Islet of Langerhans (tissue), 1 donor: Measurements from ENCODE around the gene VENTX.

Experiments used
- FAIRE-seq: peaks from one replicate; lab custom pipeline; 2011; peaks lifted over from hg19 to GRCh38; lab: Jason Lieb, UNC

VENTX gene, protein sequence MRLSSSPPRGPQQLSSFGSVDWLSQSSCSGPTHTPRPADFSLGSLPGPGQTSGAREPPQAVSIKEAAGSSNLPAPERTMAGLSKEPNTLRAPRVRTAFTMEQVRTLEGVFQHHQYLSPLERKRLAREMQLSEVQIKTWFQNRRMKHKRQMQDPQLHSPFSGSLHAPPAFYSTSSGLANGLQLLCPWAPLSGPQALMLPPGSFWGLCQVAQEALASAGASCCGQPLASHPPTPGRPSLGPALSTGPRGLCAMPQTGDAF

DNA sequence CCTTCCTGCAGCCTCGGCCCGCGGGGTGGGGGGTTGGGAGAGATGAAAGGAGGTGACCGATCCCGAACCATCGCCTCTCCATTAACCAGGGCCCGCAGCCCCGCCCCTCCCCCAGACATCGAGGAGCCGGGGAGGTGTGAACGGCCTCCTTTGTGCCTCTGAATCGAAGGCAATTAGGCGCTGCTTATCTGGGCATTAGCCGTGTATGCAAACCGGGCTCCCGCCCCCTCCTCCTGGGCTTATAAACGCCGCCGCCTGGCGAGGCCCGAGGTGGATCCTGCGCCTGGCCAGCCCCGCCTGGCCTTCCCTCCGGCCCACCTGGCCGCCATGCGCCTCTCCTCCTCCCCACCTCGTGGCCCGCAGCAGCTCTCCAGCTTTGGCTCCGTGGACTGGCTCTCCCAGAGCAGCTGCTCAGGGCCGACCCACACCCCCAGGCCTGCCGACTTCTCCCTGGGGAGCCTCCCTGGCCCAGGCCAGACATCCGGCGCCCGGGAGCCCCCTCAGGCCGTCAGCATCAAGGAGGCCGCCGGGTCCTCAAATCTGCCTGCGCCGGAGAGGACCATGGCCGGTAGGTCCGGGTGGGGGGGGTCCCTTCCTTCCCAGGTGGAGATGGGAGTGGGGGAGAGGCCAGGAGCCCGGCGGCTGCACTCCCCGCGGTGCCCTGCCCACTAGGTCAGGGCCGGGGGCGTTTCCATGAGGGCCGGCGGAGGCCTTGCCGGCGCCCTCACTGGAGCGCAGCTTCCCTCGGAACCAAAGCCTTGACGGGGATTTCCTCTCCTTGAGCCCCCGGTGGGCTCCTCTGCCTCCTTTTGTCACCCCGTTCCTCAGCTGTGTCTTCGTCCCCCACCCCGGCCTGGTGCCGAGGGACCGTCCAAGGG is at the start of gene VENTX:
VENTX (plus strand) TSS at position 268 of the 878 bp plus-strand sequence; CDS start at position 328, 60 bp downstream.
- no peak for FAIRE-seq

DNA sequence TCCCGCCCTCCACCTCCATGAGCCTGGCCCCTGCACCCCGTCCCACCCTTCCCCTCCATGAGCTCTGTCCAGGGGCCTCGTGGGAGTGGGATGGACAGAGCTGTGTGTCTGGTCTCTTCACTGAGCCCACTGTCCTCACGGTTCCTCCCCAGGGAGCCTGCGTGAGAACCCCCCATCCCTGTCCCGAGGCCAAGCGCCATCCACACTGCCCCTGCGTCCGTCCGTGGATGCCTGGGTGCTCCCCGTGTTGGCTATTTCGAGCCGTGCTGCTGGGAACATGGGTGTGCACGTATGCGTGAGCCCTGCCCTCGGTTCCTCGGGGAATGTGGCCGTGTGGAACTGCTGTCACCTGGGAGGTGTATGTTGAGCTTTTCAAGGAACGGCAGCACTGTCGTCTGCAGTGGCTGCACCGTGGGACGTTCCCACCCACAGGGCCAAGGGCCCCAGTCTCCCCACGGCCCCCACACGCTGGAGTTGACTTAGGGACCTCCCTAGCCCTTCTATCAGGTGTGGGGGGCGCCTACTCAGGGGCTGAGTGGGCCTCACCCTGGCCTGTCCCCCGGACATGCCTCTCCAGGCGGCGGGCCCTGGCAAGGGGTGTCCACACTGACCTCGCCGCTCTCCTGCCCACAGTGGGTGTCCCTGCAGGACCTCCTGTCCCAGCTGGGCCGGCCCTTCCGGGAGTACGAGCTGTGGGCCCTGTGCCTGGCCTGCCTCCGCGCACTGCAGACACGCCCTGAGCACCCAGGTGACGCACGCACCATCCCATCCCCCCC is 49.6 kb upstream of the VENTX start:
- FAIRE-seq = no peak

DNA sequence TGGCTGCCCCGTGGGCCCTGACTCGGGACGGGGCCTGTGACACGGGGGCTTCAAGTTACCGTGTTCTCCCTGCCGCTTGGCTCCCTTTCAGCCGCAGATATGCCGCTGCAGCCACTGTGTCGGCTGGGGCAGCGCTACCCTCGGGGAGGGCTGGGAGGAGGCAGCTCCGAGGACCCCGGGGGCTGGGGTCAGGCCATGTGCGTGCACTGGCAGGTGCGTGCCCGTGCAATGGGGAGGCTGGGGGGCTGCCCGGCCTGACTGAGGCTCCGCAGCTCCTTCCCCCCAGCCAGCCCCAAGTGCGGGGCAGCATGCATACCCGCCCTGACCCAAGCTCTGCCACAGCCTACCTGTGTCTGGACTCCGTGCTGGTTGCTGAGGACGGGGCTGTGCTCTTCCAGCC is 48.4 kb upstream of the VENTX start:
- FAIRE-seq = no peak

DNA sequence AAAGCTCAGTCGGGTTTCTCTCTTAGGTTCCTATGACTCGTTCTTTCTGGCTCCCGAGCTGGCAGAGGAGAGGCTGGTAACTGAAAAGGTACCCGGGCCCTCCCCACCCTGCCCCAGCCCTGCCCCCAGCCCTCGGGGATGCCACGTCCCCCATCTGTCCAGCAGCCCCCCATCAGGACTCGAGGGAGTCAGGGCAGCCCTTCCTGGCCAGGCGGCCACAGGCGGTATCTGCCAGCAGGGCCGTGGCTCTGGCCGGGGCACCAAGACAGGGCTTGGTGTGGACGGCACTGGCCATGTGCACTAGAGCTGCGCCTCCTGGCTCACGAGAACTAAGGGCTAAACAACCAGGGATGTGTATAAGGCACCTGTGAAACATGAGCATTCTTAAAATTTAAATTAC is 47.9 kb upstream of the VENTX start:
- FAIRE-seq = no peak

DNA sequence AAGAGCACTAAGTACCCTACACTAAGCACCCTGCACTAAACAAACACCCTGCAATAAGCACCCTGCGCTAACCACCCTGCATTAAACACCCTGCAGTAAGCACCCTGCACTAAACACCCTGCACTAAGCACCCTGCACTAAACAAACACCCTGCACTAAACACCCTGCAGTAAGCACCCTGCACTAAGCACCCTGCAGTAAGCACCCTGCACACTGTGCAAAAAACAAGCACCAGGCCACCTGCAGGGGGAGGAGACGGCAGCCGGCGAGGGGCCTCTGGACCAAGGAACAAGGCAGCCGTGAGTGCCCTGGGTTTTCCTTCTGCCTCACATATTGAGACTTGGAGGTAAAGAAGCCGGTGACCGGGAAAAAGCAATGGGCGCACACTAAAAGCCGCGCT is 47.4 kb upstream of the VENTX start:
- FAIRE-seq = no peak

DNA sequence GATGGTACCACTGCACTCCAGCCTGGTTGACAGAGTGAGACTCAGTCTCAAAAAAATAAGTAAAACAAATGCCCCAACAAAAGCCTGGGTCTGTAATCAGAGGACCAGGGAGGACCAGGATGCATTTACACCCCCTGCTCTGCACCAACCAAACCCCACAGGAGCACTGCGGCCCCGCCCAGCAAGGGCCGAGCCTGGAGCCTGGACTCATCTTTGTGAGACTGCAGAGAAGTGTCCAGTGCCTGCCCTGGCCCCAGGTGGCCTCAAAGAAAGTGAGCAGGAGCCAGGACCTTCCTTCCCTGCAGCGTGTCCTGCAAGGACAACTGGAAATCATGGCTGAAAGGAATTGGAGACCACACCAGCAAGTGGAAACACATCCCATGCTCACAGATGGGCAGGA is 46.0 kb upstream of the VENTX start:
- FAIRE-seq = no peak

DNA sequence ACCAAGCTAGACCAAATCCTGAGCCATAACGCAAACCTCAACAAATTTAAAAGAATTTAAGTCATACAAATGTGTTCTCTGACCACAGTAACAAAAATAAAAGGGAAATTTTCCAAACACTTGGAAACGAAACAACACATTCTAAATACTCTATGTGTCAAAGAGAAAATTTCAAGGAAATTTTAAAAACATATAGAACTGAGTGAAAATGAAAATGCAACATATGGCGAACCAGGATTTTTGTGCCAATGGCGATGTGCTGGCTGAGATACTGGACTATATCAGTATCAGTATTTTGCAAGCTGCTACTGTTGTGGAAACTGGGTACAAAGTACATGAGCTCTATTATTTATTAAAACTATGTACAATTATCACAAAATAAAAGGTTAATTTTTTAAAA is 43.5 kb upstream of the VENTX start:
- FAIRE-seq = no peak

DNA sequence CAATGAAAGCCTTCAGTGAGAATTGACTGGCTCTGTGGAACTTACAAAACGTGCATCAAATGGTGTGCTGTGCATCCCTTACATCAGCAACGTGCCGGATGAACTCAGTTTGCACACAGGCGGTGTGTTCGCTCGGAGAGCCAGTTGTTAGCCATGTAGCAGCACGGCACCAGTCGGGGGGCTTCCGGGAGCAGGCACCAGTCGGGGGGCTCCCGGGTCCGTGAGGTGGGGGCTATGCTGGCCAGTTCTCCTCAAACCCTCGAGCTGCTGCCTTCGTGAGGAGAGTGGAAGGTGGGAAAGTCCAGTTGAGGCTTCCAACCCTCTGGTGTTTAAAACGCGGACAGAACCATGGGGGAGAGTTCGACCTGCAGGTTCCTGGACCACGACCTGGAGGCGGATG is 42.6 kb upstream of the VENTX start:
- no peak for FAIRE-seq

DNA sequence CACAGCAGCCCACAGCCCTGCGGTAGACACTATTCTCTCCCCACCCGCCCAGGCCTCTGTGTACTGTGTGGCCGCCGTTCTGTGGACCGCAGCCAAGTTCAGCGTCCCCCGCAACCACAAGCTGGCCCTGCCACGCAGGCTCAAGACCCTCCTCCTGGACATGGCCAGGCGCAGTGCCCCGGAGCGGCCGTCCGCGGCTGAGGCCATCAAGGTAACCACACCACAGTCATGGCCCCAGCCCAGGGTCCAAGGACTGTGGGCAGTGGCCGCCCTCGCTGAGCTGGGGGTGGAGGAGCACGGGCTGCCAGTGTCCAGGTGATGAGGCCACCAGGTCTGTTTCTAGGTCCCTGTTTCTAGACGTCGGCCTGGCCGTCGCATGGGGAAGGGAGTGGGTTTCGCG is 42.0 kb upstream of the VENTX start:
- FAIRE-seq = no peak

DNA sequence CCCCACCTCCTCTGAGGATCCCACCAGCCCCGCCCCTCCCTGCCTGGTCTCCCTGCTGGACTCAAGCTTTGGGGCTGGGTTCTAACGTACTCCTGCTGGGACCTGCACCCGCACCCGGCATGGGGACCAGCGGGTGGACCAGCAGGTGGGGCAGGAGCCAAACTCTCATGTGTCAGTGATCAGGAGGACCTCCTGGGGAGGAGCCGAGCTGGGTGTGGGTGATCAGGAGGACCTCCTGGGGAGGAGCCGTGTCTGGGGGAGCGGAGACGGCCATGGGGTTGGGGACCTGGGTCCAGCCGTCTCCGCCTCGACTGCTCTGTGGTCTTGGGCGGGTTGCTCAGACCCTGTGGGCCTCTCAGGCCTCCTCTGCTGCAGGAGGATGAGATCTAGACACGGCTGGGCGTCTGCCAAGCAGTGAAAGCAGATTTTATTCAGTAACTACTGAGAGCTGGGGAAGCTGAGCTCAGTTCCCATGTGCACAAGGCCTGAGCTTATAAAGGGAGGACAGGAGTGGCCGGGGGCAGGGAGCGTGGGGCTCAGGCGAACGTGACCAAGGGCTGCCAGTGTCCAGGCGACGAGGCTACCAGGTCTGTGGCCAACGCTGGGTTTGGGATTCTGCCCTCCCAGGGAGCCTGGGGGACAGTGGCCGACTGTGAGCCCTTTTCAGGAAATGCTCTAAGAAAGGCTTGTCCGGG is 41.3 kb upstream of the VENTX start:
- FAIRE-seq = no peak

DNA sequence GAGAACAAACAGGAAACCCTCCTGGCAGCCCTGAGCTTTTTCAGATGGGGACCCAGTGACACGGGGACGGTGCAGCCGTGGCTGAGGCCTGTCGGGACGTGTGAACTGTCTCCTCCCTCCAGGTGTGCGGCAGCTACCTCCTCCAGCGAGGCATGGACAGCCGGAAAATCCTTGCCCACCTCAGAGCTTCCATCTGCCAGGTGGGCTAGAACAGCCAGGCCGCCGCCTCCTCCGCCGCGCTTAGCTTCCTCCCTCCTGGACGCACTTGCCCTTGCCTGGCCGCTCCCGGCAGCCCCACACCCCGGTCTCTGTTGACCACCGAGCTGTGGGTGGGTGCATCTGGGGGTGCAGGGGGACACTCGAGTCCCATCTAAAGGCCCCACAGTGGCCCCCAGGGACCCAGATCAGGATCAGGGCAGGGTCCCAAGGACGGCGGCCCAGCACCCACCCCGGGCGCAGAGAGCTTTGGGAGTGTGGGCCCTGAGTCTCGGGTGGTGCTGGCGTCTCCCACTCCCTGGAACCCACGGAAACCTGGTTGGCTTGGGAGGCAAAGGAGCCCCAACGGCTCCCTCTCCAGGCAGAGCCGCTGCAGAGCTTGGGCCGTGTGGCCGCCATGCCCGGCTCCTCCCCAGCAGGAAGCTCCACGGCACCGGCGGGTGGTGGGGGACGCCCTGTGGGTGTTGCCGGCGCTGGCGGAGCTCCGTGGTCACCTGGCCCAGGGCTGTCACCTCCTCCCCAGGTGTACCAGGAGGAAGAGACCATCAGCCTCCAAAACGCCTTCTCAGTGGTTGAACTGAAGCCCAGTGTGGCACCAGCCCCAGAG is 40.5 kb upstream of the VENTX start:
- FAIRE-seq = no peak

DNA sequence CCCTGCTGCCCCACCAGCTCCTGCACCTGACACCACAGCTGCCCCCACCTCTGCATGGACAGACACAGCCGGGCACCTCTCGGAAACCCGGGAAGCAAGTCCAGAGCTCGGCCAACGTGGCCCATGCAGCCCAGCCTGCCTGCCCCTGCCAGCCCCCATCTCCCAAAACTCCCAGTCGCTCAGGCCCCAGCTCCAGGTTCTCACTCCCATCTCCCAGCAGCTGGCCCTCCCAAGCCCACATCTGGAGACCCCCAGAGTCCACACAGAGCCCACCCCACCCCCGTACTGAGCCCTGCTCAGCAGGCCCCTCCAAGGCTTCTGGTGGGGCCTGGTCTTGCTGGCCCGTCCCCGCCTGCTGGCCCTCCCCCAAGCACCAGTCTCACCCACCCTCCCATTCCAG is 39.9 kb upstream of the VENTX start:
- FAIRE-seq = no peak

DNA sequence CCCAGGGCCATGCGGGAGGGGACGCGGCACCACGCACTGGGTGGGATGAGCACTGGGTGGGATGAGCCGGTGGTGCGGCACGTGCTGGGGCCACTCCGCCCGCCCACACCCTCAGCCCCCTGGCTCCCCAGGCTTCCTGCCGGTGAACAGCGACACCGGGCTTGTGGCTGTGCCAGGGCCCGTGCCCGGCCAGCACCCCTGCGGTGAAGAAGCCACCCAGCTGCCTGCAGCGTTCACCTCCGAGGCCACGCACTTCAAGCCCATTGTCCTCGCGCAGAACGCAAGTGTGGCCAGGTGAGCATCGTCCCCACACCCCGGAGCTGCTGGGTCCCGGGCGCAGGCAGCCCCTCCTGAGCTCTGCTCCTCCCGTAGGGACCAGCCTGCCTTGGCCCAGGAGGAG is 39.4 kb upstream of the VENTX start:
- FAIRE-seq = no peak

DNA sequence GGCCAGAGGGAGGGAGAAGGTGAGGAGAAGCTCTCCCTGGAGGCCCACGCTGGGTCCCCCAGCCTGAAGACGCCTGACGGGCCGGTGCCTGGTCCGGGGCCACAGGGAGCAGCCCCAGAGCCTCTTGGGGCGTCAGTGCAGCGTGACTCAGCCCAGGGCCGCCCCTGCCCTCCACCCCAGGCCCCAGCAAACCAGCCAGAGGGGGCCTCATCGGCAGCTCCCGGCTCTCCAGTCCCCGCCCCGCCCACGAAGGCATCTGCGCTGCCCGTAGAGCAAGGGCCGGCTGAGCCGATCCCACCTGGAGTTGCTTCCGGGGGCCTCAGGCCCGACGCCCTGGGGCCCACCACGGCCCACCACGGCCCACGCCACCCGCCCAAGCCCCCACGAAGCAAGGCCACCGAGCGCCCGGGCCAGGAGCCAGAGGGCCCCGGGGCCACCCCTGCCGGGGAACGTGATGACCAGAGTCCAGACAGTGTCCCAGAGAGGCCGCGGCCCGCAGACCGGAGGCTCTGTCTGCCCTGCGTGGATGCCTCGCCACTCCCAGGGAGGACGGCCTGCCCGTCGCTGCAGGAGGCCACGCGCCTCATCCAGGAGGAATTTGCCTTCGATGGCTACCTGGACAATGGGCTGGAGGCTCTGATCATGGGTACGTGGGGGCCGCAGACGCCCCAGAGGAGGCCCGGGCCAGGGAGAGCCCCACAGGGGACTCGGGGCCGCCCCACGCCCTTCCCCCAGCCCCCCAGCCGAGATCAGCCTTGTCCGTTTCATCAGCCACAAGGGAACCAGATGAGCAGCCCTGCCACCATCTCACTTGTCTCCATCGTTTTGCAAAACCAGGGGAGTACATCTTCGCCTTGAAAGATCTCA is 38.8 kb upstream of the VENTX start:
- FAIRE-seq = no peak

DNA sequence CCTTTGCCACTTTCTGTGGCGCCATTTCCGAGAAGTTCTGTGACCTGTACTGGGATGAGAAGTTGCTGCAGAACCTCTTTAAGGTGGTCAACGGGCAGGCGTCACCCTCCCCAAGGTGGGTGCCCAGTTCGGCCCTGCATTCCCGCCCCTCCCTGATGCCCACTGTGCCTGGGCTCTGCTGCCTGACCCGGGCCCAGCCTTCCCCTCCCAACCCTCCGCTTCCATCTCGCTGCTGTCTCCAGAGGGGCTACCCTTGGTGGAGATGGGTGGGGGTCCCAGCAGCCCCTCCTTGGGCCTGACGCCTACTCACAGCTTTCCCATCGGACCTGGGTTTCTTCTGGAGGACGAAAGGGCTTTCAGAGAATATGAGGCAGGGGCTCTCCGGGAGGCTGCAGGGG is 38.2 kb upstream of the VENTX start:
- no peak for FAIRE-seq

DNA sequence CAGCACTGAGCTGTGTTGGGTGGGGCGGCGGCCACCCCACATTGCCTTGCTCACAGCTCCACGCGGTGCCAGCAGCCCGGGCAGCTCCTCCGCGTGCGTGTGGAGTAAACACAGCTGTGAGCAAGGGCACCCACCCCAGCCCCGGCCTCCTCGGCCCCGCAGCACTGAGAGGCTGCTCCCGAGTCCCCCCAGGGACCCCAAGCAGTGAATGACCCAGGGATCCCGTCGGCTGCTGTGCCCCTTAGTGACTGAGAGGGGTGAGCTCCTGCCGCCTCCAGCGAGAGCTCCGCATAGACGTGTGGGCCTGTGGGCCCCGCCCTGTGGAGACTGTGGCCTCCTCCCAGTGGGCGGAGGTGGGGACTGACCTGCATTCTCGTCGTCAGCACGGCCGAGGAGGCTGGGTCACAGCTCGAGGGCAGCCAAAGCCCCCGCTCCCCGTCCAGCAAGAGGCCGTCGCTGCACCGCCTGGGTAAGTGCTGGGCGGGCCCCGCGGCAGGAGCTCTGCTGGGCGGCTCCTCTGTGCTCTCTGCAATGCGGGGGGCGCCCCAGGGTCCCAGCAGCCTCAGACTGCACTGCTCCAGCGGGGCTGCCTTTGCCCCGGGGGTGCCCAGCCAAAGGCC is 37.6 kb upstream of the VENTX start:
- no peak for FAIRE-seq

DNA sequence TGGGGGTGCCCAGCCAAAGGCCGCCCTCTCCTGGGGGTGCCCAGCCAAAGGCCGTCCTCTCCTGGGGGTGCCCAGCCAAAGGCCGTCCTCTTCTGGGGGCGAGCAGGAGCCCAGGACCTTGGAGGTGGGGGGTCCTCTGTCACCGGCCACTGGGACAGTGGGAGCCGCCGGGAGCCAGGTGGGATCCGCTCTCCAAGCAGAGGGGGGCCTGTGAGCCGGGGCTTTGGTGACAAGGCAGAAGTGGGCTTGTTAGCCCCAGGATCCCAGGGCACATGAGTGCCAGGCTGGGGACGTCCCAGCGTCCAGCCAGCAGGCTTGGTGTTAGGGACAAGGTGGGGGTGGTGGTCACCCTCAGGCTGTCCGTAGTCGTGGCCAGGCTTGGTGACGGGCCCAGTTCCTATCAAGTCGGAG is 37.0 kb upstream of the VENTX start:
- no peak for FAIRE-seq

DNA sequence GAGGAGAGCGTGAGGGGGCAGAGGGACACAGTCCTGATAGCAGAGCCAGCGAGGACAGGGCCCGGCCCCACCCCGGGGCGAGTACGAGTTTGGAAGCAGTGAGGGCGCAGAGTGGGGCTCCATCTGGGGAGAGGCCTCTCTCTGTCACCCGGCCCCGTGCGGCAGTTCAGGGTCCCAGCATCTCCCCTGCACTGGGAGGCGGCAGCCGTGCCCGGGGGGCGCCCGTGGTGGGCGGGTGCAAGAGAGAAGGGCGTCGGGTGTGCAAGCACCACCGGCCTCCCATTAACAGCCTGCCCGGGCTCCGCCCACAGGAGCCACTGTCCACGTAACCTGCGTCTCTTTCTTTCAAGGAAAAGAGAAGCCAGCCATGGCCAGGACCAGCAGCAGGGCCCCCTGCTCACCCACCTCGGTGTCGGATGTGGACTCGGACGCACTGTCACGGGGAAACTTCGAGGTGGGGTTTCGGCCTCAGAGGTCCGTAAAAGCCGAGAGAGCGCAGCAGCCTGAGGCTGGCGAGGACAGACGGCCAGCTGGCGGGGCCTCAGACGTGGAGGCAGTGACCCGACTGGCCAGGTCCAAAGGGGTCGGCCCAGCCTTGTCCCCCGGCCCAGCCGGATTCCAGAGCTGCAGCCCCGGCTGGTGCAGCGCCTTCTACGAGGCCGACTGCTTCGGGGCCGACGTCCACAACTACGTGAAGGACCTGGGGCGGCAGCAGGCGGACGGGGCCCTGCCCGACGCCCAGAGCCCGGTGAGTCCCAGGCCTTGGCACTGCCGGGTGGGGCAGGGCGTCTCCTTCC is 36.3 kb upstream of the VENTX start:
- no peak for FAIRE-seq
